Colon (tissue), 2 donors: Measurements from ENCODE around the gene OMA1.

ENCODE experiments used
- FAIRE-seq: peaks from 2 replicates; lab custom pipeline; 2012; peaks lifted over from hg19 to GRCh38; lab: Jason Lieb, UNC
- donor health status: control.
- donor health status: control.

OMA1 gene

GRCh38 chr1:58431901-58432620 lies 114.5 kb downstream of the OMA1 start:
- FAIRE-seq, result no peak
